SK-MEL-5 (cell line): ENCODE data around the gene CAV2. TPM values are rescaled to one million over a fixed set of nuclear protein-coding genes. Genes with fewer than 3 reads are reported as not detected.

Experiments used
- DNase-seq: peaks from one replicate; pipeline ENCODE4 v3.0.0-alpha.2; 2016; ENCODE audit warnings: low read depth, low spot score
- in situ Hi-C: cut with HindIII; loops from 2 replicates; pipeline ENCODE4 v1.10.0; 2016; ENCODE audit warnings: low sequenced_read_pairs, high pct_unique_total_duplicates, low pct_unique_long_range_greater_than_20kb
- total RNA-seq: library from RNA; depleted of rRNA; stranded (reverse); fragments of >200 nt; shearing (Covaris generic); gene quantifications from 2 replicates; pipeline ENCODE4 v1.2.3, GENCODE V29; 2014

Gene CAV2
- total RNA-seq, 1 experiment from 2014 or later, result 31.9 TPM

DNA sequence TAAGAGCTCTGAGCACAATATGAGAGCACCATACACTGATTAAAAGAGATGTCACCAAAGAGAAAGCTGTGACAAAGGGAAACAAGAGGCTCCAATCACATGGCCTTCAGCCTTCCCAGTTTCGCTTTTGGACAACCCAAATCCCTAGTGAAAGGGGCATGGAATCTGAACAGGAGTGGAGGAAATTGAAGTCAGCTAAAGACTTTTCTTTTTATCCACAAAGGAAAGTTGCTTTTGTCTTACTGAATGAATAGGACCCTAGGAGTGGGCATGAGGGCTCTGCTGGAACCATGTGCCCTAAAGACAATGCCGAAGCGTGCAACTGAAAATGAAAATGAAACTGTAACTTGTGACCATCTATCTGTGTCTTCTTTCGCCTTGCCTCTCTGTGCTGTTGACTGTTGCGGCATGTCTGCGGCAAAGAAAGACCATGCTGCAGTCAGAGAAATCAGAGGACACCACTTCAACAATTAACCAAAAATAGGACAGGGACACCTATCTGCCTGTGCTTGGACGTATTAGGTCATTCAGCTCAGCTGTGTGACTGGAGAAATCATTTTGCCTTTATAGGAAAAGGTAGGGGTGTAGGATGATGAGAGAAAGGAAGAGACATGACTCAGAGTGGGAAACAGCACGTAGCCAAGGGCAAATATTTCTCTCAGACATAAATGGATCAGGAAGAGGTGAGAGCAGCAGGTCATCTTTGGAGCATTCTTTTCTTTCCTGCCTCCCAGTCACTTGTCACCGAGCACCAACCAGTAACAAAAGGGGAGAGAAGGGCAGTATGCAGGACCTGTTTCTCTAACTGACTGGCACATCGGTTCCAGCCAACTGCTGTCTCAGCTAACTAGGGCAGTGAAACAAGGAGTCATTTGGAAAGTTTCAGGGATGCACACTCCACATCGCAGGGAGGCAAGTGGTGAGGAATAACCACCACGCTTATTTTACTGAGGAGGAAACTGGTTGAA, 12.3 kb downstream of the CAV2 start:
- in situ Hi-C loops, result loop anchor here (25.0 kb wide), 1 partner anchor 250 kb away; no protein-coding TSS in a partner anchor
- DNase-seq, result peak; percentile 76

DNA sequence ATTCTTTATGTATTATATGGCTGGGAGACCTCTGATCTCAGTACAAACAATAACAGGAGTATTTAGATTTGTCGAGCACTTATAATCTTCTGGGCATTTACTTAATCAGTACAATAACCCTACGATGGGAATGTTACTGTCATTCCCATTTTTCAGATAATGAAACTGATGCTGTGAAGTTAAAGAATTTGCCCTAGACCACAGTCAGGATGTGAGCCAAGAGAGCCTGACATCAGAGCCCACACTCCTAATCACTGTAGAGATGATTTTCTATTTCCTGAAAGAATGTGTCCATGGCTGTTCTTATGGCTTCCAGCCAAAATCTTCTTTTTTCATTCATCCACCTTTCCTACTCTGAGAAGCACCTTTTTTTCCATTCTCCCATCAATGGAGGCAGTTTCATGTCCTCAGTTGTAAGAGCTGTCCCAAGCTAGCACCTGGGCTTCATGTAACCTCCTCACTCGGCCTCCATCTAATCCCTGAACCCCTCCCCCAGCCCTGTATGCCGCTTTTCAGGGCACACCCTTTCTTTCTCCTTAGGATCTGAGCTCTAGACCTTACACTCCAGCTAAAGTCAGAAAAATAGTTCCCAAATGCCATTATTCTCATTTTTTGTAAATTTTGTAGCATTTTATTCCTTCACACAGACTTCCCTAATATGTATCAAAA, 13.1 kb downstream of the CAV2 start:
- in situ Hi-C loops, result loop anchor here (25.0 kb wide), 1 partner anchor 250 kb away; no protein-coding TSS in a partner anchor

GRCh38 chr7:116515584-116515983, 16.0 kb downstream of the CAV2 start:
- in situ Hi-C loops, result loop anchor here (25.0 kb wide), 1 partner anchor 253 kb away; no protein-coding TSS in a partner anchor
- no peak for DNase-seq

More for the DNA sequence above, 13.1 kb downstream of the CAV2 start:
- peak; percentile 28 for DNase-seq

- in situ Hi-C loops, result loop anchor here (25.0 kb wide), 1 partner anchor 254 kb away; no protein-coding TSS in a partner anchor
- no peak for DNase-seq
Observed at GRCh38 chr7:116516324-116516723, 16.8 kb downstream of the CAV2 start.

GRCh38 chr7:116517626-116518025, 18.1 kb downstream of the CAV2 start:
- in situ Hi-C loops, result loop anchor here (25.0 kb wide), 1 partner anchor 255 kb away; no protein-coding TSS in a partner anchor
- DNase-seq, result no peak

DNA sequence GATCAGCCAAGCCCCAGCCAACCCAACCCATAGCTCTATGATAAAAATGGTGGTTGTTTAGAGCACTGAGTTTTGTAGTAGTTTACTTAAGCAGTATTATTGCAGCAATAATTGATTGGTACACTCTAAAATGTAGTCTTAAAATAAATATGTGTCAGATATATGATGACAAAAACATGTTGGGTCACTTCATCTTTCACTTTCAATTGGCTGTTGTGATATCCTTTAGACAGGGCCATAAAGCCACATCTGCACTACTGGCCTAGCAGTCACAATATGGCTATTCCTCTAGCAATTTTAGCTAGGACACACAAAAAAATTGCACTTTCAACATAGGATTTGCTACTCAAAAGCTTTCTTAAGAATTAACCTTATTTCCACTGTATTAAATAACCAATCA, 19.4 kb downstream of the CAV2 start:
- in situ Hi-C loops, result loop anchor here (25.0 kb wide), 1 partner anchor 257 kb away; no protein-coding TSS in a partner anchor
- DNase-seq, result no peak

DNA sequence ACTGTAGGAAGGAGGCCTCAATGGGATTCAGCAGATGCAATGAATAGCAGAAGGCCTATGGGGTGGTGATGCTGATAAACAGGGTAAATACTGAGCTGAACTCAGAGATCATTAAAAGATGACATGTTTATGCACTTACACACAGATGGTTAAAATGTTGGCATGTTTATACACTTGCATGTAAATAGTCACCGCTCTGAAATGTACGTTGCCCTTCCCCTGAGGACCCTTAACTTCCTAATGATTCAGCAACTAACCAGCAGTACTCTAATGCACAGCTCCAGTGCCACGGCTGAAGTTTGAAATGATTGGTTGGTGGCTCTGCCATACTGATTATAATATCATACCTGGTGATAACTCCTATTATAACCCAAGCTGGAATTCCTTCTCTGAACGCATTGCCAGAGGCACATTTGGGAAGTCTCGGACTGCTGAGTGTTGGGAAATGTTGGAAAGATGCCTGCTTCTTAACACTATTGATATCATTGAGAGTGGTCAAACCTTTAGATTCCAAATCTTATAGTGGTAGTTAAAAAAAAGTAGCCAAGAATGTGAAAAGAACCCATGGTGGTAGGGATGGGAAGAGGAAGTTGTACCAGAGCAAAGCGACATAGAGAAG, 21.6 kb downstream of the CAV2 start:
- in situ Hi-C loops, result loop anchor here (25.0 kb wide), 1 partner anchor 259 kb away; no protein-coding TSS in a partner anchor
- DNase-seq, result no peak

GRCh38 chr7:116522247-116522646, 22.7 kb downstream of the CAV2 start:
- no peak for DNase-seq
- in situ Hi-C loops, result loop anchor here (25.0 kb wide), 1 partner anchor 260 kb away; no protein-coding TSS in a partner anchor

GRCh38 chr7:116524221-116524608, 24.7 kb downstream of the CAV2 start:
- in situ Hi-C loops, result loop anchor here (25.0 kb wide), 1 partner anchor 262 kb away; no protein-coding TSS in a partner anchor
- DNase-seq, result no peak

GRCh38 chr7:116524609-116525297, 25.2 kb downstream of the CAV2 start, which contains the start of gene CAV1:
Gene CAV1, plus strand, starts transcription at chr7:116525036. Its CDS starts 27 bp downstream, at chr7:116525063.
- DNase-seq, result peak; percentile 59
- in situ Hi-C loops, result loop anchor here (25.0 kb wide), 1 partner anchor 262 kb away; no protein-coding TSS in a partner anchor

DNA sequence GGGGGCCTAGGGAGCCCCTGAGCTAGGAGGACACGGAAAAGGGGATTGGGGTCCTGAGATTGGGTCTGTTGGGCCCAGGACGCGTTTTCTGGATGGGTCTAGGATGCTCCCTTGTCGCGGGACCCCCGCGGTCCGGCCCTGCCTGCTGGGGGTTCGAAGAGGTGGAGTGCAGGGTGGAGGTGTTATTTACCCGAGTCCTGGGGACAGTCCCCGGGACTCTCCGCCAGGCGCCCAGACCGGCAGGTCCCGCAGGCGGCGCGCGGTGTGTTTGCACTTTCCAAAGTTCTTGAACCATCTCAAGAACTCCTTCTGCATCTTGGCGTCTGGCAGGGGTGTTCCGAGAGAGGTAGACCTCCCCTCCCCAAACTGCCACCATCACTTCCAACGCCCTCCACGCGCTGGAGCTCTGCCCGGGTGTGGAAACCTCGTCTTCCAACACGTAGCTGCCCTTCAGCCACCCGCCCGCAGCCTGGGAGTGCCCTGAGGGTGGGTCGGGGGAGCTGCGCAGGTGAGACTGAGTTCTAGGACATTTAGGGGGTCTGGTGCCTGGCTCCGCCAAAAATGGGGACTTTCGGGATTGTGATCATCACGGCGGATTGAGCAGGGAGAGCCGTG, 25.9 kb downstream of the CAV2 start:
- no peak for DNase-seq
- in situ Hi-C loops, result no loop called here

GRCh38 chr7:116525913-116526861, 26.6 kb downstream of the CAV2 start:
- peak; percentile 85 for DNase-seq
- in situ Hi-C loops, result no loop called here

DNA sequence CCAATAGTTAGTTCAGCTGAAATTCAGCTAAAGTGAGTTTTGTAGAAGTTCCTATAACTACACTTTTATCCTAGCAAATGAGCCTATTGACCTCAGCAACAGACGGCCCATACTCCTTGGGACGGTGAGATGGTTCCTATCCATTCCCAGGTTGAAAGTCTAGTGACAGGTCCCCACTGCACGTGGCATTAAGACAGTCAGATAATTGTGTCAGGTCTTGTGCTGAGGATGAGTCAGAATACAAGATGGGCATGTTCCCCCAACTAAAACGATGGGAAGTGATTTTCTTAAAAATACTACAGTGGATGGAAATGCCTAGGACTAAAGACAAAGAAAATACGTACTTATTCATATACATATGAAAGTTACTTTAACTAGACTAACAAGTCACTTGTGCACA, 27.4 kb downstream of the CAV2 start:
- in situ Hi-C loops, result no loop called here
- DNase-seq, result peak; percentile 28

- DNase-seq, result peak; percentile 26
- in situ Hi-C loops, result no loop called here
Observed at GRCh38 chr7:116527521-116527920, 28.0 kb downstream of the CAV2 start.

GRCh38 chr7:116528008-116528789, 28.7 kb downstream of the CAV2 start:
- peak; percentile 89 for DNase-seq
- in situ Hi-C loops, result no loop called here
